GM21717 (cell line): ENCODE results near the gene GADD45GIP1.
"Not testable (repeated sequence)": the region's sequence is repeated elsewhere in the genome, so short reads cannot be mapped to it uniquely, and the experiment has no call there.

Source experiments
- ATAC-seq: cut with Tn5 transposase; IDR thresholded peaks from one replicate; pipeline ENCODE4 v1.9.1; 2021; ENCODE audit warnings: mild to moderate bottlenecking, moderate library complexity; ENCODE audit not compliant: unreplicated experiment

The GADD45GIP1 gene

DNA sequence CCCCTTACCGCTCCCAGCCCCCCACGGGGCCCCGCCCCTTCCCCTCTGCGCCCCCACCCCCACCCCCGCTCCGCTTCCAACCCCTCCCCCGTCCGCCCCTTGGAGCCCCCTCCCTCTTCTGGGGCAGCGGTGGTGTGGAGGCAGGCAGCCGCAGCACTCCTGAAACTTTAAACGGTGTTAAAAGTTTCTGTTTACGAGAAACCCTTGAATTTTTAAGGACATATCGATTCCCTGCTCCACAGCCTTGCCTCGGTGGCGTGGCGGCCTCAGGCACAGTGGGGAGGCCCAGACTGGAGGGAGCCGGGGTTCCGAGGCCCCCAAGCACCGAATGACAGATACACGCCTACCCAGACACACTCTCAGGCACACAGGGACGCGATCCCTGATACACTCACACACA lies 33.4 kb upstream of the GADD45GIP1 start:
- ATAC-seq: no peak

DNA sequence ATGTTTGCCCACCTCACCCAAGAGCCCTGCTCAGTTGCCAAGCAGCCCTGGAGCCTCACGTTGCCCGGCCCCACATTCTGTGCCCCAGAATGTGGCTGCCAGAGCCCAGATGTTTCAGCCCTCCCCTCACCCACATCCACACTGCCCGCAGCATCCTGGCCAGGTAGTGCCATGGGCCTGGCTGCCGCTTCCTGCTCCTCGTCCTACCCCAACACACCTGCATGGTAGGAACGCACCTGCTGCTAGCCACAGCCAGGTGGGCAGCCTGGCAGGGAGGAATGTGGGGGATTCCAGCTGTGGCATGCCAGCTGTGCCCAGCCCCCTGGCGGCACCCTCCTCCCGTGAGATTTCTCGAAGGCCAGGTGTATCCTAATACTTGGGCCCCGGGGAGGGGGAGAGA lies 30.8 kb upstream of the GADD45GIP1 start:
- ATAC-seq: no peak

DNA sequence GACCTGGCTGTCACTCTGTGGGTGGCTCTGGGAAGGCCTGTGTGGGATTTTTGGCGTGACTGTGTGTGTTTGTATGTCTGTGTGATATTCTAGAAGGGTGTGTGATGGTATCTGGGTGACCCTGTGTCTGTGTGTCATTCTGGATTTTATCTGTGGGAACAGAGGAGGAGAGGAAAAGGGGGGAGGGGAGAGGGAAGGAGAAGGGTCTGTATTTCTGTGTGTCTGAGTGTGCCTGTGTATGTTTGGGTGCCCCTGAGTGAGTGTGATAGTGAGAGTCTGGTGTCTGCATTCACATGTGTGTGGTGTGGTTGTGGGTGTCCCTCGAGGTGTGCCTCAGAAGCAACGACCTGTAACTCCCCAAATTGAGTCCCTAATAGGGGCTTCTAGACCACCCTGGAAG lies 30.2 kb upstream of the GADD45GIP1 start:
- no peak for ATAC-seq

DNA sequence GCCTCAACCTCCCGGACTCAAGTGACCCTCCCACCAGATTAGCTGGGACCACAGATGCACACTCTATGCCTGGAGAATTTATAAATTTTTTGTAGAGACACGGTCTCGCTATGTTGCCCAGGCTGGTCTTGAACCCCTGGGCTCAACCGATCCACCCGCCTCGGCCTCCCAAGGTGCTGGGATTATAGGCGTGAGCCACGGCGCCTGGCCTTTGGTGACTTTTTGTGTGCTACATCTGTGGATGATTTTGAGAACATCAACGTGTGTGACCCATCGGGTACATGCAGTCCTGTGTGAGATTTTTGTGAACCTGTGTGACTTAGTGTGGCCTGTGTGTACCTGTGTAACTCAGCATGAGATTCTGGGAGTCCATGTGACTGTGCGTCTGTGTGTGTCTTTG lies 29.7 kb upstream of the GADD45GIP1 start:
- no peak for ATAC-seq

DNA sequence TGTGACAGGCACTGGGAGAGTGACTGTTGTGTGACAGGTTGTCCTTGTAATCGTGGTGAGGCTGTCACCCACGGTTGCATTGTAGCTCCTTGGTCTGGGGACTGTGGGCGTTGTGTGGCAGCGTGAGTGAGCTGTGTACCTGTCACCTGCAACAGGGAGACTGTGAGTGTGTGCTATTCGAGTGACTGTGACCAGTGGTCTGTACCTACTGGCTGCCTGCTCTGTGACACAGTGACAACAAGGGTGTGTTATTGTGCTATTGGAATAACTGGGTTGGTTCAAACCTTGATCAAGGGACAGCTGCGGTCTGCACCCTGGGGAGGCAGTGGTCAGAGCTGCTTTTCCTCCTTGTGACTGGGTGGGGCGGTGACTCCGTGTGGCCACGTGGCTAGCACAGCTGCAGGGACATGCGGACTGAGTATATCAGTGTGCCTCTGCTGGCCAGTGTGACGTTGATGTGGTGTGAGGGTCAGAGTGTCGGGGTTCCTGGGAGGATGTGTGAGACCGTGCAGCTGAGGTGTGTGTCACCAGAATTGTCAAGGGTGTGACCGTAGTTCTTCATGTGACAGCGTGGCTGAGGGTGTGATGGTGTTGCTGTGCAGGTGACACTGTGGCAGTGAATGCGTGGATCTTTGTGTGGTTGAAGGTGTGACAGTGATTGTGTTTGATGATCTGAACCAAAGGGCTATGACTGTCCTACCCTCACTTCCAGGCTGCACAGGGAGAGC lies 28.2 kb upstream of the GADD45GIP1 start:
- ATAC-seq: no peak

DNA sequence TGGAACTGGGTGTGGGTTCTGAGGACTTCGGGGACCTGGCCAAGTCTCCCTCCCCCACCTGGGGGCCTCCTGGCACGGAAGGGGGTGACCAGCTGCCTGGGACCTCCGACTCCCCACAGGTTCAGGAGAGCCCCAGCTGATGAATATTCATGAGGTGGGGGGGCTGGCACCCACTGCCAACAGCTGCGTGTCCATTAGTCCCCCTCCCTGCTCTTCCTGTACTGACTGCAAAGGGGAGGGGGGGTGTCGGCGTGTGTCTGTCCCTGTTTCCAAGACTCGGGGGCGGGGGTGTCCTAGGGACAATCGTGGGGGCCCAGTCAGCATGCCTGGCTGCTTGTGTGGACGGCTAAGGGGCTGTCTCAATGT lies 27.6 kb upstream of the GADD45GIP1 start:
- ATAC-seq: no peak

DNA sequence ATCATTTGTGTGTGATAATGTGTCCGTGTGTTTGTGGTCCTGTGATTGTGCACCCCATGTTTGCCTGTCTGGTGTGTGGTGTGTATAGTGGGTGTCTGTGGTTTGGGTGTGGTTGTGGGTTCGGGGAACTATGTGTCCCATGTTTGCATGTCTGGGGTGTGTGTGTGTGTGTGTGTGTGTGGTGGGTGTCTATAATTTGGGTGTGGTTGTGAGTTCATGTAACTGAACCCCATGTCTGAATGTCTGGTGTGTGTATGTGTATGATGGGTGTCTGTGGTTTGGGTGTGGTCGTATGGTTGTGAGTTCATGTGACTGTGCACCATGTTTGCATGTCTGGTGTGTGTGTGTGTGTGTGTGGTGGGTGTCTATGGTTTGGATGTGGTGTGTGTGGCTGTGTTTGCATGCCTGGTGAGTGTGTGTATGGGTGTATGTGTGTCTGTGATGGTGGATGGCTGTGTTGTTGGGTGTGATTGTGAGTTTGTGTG lies 27.2 kb upstream of the GADD45GIP1 start:
- ATAC-seq: no peak

DNA sequence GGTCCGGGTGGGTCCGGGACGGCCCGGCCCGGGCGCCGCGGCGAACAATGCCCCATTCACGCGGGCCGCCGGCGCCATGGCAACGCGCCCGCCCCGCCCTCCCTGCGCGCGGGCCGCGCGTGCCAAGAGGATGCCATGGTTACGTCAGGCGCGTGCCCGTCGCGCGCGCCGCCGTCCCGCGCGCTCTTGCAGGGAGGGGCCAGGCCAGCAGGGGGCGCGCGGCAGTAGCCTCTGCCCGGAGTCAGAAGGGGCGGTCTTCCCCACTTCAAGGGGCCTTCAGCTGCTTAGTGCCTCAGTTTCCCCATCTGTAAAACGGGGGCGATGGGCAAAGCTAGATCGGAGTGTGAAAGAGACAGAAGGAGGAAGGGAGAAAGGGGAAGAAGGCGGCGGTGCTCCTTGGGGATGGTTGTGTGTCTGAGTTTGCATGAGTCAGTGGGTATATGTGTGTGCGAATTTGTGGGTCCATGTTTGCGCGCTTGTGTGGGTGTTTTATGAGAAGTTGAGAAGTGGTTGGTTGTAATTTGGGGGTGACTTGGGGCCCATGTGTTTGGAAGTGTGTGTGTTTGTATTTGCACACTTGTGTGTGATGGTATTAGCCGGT lies 26.6 kb upstream of the GADD45GIP1 start:
- ATAC-seq: no peak

DNA sequence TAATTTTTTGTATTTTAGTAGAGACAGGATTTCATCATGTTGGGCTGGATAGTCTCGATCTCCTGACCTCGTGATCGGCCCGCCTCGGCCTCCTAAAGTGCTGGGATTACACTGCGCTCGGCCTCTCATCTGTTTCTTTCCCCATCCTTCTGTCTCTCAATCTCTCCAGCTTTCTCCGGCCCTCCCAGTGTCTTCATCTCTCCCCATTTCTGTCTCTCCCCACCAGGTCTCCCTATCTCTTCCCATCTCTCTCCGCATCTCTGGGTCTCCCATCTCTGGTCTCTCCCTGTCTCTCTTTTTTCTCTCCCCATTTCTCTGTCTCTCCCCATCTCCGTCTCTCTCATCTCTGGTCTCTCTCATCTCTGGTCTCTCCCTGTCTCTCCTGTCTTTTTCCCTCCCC lies 26.1 kb upstream of the GADD45GIP1 start:
- ATAC-seq: no peak

DNA sequence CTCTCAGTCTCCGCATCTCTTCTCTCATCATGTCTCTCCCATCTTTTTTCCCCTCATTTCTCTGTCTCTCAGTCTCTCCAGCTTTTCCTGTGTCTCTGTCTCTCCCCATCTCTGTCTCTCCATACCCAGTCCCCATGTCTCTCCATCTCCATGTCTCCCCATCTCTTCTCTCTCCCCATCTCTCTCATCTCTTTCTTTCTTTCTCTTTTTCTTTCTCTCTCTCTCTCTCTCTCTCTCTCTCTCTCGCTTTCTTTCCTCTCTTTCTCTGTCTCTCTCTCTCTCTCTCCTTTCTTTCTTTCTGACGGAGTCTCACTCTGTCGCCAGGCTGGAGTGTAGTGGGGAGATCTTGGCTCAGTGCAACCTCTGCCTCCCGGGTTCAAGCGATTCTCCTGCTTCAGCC lies 25.6 kb upstream of the GADD45GIP1 start:
- ATAC-seq: no peak

DNA sequence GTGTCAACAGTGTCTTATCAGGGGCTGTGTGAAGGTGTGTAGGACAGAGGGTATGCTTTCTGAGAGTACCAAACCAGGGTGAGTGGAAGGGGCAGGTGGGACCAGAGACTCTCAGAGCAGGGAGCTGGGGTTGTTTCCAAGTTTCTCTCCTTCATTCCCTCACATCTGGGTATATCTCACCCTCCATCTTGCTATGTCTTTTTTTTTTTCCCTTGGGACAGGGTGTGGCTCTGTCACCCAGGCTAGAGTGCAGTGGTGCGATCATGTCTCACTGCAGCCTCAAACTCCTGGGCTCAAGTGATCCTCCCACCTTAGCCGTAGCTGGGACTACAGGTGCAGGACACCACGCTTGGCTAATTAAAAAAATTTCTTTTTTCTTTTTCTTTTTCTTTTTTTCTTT lies 23.0 kb upstream of the GADD45GIP1 start:
- no peak for ATAC-seq

DNA sequence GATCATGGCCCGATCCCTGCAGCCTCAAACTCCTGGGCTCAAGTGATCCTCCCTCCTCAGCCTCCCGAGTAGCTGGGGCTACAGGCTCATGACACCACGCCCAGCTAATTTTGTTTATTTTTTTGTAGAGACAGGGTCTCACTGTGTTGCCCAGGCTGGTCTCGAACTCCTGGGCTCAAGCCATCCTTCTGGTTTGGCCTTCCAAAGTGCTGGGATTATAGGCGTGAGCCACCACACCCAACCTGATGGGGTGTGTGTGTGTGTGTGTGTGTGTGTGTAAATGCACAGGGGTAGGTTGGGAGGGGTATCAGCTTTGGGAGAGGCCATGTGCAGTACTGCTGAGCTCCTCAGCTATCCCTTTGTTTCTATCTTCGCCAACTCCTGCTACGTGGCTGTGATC lies 19.1 kb upstream of the GADD45GIP1 start:
- not testable (repeated sequence) for ATAC-seq

DNA sequence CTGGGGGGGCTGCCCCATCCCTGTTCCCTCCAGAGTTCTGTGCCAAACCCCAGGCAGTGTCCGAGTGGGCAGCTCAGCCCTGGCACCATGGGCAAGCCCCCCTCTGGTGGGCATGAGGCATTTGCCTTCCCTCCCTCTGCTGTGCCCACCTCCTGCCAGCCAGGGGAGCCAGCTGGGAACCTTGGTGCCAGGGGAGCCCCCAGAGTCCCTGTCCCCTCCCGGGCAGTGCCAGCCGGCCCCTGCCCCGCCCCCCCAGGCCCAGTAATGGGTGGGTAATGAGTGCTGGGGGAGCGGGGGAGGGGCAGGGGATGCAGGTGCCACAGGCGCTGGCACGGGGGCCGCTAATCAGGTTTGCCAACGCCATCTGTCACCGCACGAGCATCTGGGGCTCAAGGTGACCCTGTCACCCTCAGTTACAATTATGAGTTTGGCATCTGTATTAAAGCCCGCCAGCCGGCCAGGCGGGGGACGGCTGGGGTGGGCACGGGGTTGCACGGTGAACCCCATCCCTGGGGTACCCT lies 18.3 kb upstream of the GADD45GIP1 start:
- ATAC-seq: no peak

DNA sequence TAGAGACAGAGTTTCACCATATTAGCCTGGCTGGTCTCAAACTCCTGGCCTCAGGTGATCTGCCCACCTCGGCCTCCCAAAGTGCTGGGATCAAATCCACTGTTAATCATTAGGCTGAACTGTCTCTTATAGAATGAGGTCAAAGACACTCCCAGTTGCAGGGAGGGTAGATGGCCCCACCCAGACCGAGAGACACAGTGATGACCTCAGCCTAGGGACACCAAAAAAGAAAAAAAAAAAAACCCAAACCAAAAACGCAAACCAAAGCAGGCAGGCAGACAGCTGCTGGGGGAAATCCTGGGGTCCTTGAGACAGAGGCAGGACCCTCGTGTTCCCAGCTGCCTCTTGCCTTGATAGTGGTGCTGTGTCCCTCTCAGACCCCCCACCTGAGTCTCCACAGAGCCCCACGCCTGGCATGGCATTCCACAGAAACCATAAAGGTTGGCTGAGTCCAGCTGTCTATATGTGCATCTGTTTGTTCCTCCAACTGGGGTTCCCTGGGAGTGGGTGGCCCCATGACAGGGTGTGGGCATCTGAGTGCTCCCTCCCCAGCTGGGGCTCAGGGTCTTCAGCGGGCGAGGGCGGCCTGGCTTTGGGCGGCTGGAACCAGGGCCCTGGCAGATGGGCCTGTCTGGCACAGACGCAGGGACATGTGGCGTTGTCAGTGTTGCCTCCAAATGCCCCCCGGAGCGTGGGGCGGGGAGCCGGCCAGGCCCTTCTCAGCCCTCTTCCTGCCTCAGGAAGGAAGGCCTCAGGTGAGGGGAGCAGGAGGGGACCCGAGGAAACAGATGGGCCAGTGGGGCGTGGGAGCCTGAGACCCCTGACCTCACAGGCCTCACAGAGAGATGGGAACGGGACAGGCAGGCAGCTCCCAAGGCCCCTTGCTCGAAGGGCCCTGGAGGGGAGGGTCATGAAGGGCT lies 17.5 kb upstream of the GADD45GIP1 start:
- ATAC-seq: no peak

DNA sequence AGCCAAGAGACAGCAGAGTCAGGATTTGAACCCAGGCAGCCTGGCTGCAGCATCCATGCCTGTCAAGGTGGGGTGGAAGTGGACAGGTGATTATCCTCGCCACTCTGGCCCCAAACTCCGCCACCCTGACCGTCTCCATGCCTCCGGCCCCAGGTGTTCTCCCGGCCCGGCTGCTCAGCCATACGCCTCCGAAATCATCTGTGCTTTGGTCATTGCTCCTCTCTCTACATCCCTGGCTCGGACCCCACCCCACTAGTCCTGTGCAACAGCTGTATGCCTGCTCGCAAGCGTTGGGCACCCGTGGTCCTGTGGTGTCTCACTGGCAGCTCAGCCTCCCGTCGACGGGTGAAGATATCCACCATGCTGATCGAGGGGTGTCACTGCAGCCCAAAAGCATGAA lies 16.2 kb upstream of the GADD45GIP1 start:
- no peak for ATAC-seq

DNA sequence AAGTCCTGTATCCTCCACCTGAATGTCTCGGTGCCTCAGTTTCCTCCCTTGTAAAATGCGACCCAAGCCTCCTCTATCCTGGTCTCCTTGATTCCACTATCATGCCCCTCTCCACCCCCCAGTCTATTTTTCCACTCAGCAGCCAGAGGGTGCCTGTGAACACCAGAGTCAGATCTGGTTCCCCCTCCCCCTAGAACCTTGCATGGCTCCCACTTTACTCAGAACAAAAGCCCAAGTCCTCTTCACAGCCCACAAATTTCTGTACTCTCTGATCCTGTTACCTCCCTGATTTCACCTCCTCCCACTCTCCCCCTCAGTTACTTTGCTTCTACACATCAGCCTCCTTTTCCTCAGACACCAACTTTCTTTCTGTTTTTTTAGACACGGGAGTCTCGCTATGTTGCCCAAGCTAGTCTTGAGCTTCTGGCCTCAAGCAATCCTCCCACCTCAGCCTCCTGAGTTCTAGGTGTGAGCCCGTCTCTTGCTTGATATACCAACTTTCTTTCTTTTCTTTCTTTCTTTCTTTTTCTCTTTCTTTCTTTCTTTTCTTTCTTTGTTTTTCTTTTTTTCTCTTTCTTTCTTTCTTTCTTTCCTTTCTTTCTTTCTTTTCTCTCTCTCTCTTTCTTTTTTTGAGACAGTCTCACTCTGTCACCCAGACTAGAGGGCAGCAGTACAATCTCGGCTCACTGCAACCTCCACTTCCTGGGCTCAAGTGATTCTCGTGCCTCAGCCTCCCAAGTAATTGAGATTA lies 13.2 kb upstream of the GADD45GIP1 start:
- no peak for ATAC-seq

DNA sequence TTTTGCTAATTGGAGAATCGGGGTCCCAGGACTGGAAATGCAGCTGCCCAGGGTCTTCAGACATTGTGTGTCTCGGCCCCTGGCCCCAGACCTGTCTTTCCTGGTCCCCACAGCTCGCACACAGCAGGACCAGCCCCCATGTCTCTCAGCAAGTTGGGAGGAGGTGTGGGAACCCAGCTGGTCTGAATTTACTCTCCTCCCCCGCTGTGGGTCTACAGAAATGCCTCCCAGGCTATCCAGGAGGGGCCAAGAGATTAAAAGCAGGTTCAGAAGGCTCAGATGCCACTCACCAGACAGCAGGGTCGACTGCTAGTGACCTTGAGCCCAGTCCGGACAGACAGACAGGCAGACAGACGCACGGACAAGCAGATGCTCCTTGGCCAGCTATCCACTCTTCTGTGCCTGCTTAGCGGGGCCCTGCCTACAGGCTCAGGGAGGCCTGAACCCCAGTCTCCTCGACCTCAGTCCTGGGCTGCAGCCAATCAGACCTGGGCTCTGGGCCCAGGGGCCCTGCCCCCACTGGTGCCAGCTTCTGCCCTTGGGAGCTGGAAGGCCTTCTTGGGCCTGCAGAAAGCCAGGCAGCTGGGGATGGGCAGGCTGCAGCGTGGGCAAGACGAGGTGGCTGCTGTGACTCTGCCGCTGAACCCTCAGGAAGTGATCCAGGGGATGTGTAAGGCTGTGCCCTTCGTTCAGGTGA lies 12.4 kb upstream of the GADD45GIP1 start, which contains the start of gene DAND5:
Gene DAND5 (plus strand): TSS at position 285 of the 697 bp plus-strand sequence. CDS start 85 bp downstream, at position 370.
- ATAC-seq: no peak

DNA sequence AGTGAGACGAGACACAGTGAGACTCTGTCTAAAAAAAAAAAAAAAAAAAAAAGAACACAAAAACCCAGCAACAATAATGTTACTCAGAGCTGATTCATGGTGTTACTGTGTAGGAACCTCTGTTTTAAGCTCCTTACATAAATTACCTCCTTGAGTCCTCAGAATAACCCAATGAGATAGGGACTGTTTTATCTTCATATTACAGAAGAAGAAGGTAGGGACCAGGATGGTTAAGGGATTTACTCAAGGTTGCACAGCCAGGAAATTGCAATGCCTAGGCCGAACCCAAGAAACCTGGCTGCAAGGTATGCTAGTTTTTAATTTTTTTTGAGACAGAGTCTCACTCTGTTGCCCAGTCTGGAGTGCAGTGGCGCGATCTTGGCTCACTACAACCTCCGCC lies 10.9 kb upstream of the GADD45GIP1 start:
- no peak for ATAC-seq

DNA sequence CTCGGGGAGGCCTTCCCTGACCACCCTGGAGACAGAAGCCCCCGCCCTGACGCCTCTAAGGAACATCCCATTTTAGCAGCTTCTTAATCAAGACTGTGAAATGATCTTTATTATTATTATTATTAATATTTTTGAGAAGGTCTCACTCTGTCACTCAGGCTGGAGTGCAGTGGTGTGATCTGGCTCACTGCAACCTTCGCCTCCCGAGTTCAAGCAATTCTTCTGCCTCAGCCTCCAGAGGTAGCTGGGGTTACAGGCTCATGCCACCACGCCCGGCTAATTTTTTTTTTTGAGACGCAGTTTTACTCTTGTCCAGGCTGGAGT lies 8.8 kb upstream of the GADD45GIP1 start:
- no peak for ATAC-seq
